ENCODE data around the gene NRIP2.
A peak's percentile ranks its signal among the peaks of the same experiment; 100 is the strongest.

DNA sequence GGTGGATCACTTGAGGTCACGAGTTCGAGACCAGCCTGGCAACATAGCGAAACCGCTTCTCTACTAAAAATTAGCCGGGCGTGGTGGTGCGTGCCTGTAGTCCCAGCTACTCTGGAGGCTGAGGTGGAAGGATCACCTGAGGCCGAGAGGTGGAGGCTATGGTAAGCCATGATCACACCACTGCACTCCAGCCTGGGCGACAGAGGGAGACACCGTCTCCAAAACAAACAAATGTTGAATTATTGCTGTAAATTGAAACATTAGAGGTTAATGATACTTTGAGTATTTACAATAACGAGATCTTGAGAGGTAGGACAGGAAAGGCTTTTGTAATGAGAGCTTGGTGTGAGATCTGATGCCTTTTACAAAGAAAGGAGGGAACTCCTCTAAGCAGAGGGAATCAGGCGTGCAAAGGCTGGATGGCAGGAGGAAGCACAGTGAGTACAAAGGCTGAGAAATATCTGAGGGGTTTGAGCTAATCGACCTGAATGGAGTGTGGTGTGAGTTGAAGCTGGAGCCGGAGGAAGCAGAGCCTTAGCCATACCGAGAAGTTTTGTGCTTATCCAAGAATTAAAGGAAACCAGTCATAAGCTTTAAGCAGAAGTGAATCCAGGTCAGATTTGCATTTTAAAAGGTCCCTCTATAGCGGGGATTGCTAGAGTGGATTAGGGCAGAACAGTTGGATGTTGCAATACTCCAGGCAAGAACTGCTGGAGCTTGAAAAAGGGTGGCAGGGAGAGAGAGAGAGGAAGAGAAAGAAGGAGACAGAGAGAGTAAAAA lies 43.3 kb upstream of the NRIP2 start:
- TF ChIP-seq EZH2 (IDR thresholded peaks at IDR 0.05; ENCODE audit: low read depth, unreplicated experiment), result no peak
- no peak for TF ChIP-seq JUNB (IDR thresholded peaks at IDR 0.05; ENCODE audit: unreplicated experiment)
- 0 out of 4 replicates have a peak, but pooled peaks have one; percentile 9 to 11 for TF ChIP-seq CTCF (conservative IDR thresholded peaks at IDR 0.05; ENCODE audit: low read depth in 2 of 2)
- TF ChIP-seq REST (IDR thresholded peaks at IDR 0.05; ENCODE audit: unreplicated experiment), result no peak

All from GM23338 (cell line).